Nephron (organoid): Measurements from ENCODE around the gene GFPT2.

Experiments used
- H3K27ac Mint-ChIP-seq, 3 experiments: 2 replicates each; pipeline ENCODE4 v1.8.0; 2020; ENCODE audit warnings: mixed read lengths in 3 of 3, mild to moderate bottlenecking in 2 of 3, moderate library complexity in 1 of 3
- H3K27me3 Mint-ChIP-seq: 2 replicates; pipeline ENCODE4 v1.8.0; 2021; ENCODE audit warnings: low read depth, mild to moderate bottlenecking, moderate library complexity, mixed read lengths
- H3K36me3 Mint-ChIP-seq: 2 replicates; pipeline ENCODE4 v1.8.0; 2020; ENCODE audit warnings: low read depth, mixed read lengths
- H3K4me1 Mint-ChIP-seq: 2 replicates; pipeline ENCODE4 v1.8.0; 2020; ENCODE audit warnings: mixed read lengths
- H3K4me3 Mint-ChIP-seq, 3 experiments: 2 replicates each; pipeline ENCODE4 v1.8.0; 2020; ENCODE audit warnings: mild to moderate bottlenecking in 3 of 3, mixed read lengths in 3 of 3, moderate library complexity in 2 of 3
- H3K9me3 Mint-ChIP-seq: 2 replicates; pipeline ENCODE4 v1.8.0; 2020; ENCODE audit warnings: mixed read lengths
- TF ChIP-seq, protein P1 (sequence below), 3 experiments: fragments of 200-600 bp; sonication (generic); IDR thresholded peaks; one replicate each; pipeline ENCODE4 v1.5.0; 2021; ENCODE audit warnings: antibody characterized with exemption in 3 of 3; ENCODE audit not compliant: unreplicated experiment in 3 of 3

GFPT2 gene

DNA sequence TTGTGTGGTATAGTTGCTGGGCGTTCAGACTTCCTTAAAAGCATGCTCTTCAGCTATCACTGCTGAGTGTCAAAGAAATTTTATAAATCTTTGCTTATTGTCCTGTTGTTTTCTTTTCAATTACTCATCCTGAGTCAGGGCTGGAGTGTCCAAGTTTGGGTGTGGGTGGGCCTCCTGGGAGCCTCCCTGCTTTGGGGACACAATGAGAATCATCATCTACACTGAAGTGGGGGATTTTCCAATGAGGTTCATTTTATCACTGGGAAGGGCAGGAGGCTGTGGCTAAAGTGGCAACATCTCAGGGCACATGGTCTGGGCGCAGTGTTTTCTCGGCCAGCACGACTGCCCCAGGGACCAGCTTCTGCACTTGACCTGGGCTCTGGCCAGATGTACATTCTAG, 19.5 kb downstream of the GFPT2 start:
- H3K27me3 Mint-ChIP-seq = peaks cover 5% of the 10 kb centered on the region
- TF ChIP-seq, protein P1, sequence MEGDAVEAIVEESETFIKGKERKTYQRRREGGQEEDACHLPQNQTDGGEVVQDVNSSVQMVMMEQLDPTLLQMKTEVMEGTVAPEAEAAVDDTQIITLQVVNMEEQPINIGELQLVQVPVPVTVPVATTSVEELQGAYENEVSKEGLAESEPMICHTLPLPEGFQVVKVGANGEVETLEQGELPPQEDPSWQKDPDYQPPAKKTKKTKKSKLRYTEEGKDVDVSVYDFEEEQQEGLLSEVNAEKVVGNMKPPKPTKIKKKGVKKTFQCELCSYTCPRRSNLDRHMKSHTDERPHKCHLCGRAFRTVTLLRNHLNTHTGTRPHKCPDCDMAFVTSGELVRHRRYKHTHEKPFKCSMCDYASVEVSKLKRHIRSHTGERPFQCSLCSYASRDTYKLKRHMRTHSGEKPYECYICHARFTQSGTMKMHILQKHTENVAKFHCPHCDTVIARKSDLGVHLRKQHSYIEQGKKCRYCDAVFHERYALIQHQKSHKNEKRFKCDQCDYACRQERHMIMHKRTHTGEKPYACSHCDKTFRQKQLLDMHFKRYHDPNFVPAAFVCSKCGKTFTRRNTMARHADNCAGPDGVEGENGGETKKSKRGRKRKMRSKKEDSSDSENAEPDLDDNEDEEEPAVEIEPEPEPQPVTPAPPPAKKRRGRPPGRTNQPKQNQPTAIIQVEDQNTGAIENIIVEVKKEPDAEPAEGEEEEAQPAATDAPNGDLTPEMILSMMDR (IDR thresholded peaks at IDR 0.05; ENCODE audit: unreplicated experiment in 3 of 3) = no peak
- peaks cover 15% of the 10 kb centered on the region for H3K4me1 Mint-ChIP-seq
- no peaks in the 10 kb centered on the region for H3K9me3 Mint-ChIP-seq
- no peak overlapping the region for H3K27ac Mint-ChIP-seq
- H3K36me3 Mint-ChIP-seq = peaks cover 48% of the 10 kb centered on the region
- no peak overlapping the region for H3K4me3 Mint-ChIP-seq

DNA sequence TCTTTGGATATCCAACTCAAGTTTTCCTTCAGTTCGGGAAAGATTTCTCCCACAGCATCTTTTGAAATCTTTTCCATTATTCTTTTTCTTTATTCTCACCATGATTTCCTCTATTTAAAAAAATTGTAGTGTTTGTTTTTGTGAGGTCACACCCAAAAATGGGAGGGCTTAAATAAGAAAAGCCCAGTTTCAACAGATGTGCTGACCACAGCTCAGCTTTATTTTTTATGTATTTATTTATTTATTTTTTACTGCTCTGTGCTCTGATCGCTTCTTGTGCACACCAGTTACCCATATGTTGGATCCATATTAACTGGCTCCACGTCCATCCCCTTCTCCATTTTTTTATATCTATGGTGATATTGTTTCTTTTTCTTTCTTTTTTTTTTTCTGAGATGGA, 20.3 kb downstream of the GFPT2 start:
- Mint-ChIP-seq H3K9me3 (no peaks in the 10 kb centered on the region), H3K4me3 (no peak overlapping the region), H3K27me3 (peaks cover 5% of the 10 kb centered on the region), H3K27ac (no peak overlapping the region), H3K36me3 (peaks cover 41% of the 10 kb centered on the region), H3K4me1 (peaks cover 15% of the 10 kb centered on the region)
- TF ChIP-seq, protein P1 (IDR thresholded peaks at IDR 0.05; ENCODE audit: unreplicated experiment in 3 of 3) = no peak

DNA sequence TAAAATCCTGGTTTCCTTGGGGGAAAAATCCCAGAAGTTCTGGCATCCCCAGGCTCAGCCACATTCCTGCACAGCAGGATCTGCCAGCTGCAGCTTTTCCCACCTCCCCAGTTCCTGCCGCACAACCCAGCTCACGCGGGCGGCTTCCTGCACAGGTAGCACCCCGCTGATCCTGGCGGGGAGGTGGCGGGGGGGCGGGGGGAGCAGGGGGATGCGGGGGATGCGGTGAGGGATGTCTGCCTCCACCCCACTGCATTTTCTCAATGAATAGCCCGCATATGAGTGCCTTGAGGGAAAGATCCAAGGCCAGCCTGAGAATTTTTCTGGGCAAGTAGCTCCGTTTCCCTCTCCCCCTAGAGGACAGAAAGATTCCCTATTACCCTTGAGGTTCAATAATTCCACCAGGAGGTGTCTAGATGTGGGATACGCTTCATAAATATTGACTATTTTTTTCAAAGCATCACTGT, 21.1 kb downstream of the GFPT2 start:
- peaks cover 9% of the 10 kb centered on the region for H3K27me3 Mint-ChIP-seq
- H3K4me1 Mint-ChIP-seq = peaks cover 15% of the 10 kb centered on the region
- TF ChIP-seq, protein P1 (IDR thresholded peaks at IDR 0.05; ENCODE audit: unreplicated experiment in 3 of 3) = peak; percentile 19 to 48 (median 28)
- H3K9me3 Mint-ChIP-seq = no peaks in the 10 kb centered on the region
- H3K4me3 Mint-ChIP-seq = no peak overlapping the region
- H3K36me3 Mint-ChIP-seq = peaks cover 34% of the 10 kb centered on the region
- H3K27ac Mint-ChIP-seq = no peak overlapping the region

DNA sequence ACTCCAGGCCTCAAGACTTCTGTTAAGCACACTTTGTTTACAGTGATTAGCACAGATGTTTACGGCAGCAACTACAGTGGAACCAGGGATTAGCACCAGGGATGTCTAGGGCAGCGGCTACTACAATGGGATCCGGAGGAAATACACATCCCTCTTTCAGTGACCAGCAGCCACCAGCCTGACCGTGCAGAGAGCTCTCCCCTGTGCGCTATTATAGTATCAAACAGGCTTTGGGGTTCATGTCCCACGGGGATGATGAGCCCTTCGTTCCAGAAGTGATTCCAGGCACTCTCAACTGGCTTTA, 21.5 kb downstream of the GFPT2 start:
- H3K4me3 Mint-ChIP-seq = no peak overlapping the region
- TF ChIP-seq, protein P1 (IDR thresholded peaks at IDR 0.05; ENCODE audit: unreplicated experiment in 3 of 3) = no peak
- peak overlapping the region in 2 of 3 experiments; percentile 38 to 41 for H3K27ac Mint-ChIP-seq

DNA sequence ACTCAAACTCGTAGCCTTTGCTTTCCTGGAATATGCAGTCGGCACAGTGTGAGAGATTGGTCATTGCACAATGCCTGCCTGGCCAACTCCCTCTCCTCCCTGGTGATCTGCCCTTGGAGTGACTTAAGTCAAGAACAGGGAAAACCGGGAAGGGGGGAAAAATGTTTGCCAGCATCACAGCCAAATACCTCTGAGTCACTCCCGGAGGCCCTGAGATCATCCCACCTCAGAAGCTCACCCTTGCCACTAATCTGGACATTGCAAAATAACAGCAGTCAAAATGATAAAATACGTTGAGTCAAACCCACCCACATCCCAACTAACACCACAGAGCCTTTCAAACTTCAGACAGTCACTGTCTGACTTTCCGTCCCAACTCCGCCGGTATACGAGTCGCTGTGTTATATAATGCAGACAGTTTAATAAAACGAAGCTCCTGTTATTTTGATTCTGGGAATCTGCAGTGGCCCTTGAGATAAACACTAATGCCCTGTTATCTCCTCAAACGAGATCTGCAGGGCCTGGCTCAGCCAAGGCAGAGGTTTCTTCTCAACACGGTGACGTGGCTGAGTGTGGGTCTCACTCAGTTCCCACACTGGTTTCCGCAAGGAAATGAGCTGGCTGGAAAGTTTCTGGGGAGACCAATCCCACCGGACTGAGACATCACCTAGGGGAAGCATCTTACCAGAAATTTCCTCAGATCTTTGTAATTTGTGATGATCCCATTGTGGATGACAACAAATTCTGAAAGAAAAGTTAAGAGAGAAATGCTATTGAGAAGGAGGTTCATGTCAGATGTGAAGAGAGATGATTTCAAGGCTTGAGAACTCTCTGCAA, 22.1 kb downstream of the GFPT2 start:
- peak overlapping the region in 2 of 3 experiments; percentile 38 to 41 for H3K27ac Mint-ChIP-seq
- H3K4me3 Mint-ChIP-seq = no peak overlapping the region
- H3K36me3 Mint-ChIP-seq = peaks cover 26% of the 10 kb centered on the region
- peaks cover 11% of the 10 kb centered on the region for H3K27me3 Mint-ChIP-seq
- H3K4me1 Mint-ChIP-seq = peaks cover 15% of the 10 kb centered on the region
- H3K9me3 Mint-ChIP-seq = no peaks in the 10 kb centered on the region
- TF ChIP-seq, protein P1 (IDR thresholded peaks at IDR 0.05; ENCODE audit: unreplicated experiment in 3 of 3) = no peak

More for the DNA sequence above, 21.5 kb downstream of the GFPT2 start:
- Mint-ChIP-seq H3K27me3 (peaks cover 11% of the 10 kb centered on the region), H3K9me3 (no peaks in the 10 kb centered on the region), H3K36me3 (peaks cover 30% of the 10 kb centered on the region), H3K4me1 (peaks cover 15% of the 10 kb centered on the region)

DNA sequence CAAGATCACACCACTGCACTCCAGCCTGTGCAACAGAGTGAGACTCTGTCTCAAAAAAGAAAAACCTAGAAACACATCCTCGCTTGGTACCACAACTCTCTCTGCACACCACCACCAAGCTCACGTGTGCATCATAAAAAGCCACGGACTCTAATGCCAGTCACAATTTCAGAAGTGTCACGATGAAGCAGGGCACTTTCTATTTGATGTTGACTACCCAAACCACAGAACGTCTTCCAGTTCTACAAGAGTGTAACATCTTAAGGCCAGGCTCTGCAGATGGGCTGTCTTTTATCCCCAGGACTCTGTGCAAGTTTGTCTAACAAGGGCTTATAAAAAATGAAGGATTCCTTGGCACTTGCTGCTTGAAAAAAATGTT, 22.9 kb downstream of the GFPT2 start:
- peaks cover 17% of the 10 kb centered on the region for H3K4me1 Mint-ChIP-seq

More for the DNA sequence above, 22.9 kb downstream of the GFPT2 start:
- Mint-ChIP-seq H3K27ac (no peak overlapping the region), H3K4me3 (no peak overlapping the region), H3K36me3 (peaks cover 28% of the 10 kb centered on the region), H3K27me3 (peaks cover 11% of the 10 kb centered on the region), H3K9me3 (no peaks in the 10 kb centered on the region)
- TF ChIP-seq, protein P1 (IDR thresholded peaks at IDR 0.05; ENCODE audit: unreplicated experiment in 3 of 3) = no peak
